Measurements from ENCODE around the gene PTGIS. TPM values are rescaled to one million over a fixed set of nuclear protein-coding genes. Genes with fewer than 3 reads are reported as not detected.

The PTGIS gene
- total RNA-seq, 2 donors from 2014 or later = 4.5 to 13.0 TPM

DNA sequence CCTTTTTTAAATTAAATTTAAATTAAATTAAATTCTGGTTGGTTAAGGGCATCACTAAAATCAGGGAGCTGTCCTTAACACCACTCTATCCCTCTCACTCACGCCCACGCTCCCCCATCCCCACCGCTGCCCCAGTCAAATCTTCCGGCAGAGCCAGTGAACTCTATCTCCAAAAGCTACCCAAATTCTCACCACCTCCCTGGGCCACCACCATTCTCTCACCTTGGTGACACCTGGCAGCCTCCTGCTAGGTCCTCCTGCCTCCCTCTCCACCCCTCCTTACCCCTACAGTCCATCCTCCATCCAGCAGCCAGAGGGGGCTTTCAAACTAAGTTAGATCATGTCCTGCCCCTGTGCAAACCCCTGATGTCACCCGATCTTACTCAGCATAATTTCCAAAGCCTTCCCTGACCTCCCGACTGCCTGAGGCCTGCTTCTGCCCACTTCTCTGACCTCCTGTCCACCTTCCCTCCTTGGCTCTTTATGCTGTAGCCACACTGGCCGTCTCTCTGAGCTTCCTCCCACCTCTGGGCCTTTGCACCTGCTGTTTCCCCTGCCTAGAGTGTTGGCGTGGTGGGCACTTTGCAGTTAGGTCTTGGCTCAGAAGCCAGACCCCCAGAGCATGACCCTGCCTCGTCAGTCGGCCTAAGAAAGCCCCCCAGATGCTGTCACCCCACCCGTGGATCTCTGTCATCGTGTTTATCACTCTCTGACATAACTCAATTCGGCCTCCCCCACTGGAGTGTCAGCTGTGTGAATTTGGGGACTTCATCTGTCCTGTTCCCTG is 24.7 kb downstream of the PTGIS start:
- no peak for DNase-seq
- ATAC-seq = no peak
- intact Hi-C loops (cut with DNase I, micrococcal nuclease) = loop anchor here (5.0 to 10.0 kb wide), 2 partner anchors 62 to 64 kb away; no protein-coding TSS in a partner anchor

DNA sequence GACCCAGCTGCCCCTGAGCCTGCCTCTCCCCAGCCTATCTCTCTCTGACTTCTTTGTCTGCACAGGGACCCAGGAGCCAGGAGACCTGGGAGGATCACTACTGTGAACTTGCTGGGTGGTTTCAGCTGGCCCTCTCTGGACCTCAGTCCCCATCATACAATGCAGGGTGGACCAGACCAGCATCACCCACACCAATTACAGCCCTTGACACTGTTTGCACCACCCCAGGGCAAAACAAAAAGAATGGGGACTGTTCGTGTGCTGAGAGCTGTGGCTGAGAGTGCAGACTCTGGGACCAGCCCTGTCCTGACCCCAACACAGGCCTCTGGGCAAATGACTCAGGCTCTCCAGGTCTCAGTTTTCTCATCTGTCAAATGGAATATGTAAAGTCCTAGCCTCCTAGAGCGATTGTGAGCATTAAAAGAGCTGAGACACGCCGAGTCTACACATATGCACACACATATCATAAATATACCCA is 25.4 kb downstream of the PTGIS start:
- intact Hi-C loops (cut with DNase I, micrococcal nuclease) = loop anchor here (5.0 to 10.0 kb wide), 2 partner anchors 62 to 65 kb away; no protein-coding TSS in a partner anchor
- DNase-seq (no peak), ATAC-seq (no peak)

DNA sequence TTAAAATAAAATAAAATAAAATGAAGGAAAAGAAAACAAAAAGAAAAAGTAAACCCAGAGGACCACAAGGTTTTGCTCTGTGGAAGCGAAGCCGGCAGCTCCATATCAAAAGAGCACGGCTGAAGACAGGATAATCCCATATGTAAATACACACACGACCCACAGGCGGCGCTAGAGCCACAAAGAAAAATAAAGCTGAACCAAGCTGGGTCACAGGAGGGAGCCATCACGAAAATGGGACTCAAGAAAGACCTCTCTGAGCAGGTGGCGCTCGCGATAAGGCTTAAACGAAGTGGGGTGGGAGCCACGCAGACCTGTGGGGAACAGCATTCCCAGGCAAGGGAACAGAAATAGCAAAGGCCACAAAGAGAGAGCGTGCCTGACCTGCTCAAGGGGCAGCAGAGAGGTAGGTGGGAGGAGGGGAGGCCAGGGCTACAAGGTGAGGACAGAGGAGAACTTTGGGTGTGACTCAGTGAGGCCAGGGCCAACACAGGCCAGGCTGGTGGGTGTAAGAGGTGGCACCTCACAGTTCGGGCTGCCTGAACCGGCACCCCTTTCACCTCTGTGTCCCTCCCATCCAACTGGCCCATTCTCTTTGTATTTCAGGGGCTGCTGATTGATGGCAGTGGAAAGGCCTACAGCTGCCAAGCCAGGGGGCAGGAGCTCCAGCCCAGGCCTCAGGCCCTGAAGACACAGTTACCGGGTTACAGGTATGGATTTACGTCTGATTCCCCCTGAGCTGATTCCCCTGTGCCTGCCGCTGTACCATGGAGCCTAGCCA is 26.0 kb downstream of the PTGIS start:
- ATAC-seq (peak; percentile 85), DNase-seq (peak; percentile 39 to 63)
- intact Hi-C loops (cut with DNase I, micrococcal nuclease) = loop anchor here (5.0 to 10.0 kb wide), 2 partner anchors 63 to 65 kb away; no protein-coding TSS in a partner anchor

DNA sequence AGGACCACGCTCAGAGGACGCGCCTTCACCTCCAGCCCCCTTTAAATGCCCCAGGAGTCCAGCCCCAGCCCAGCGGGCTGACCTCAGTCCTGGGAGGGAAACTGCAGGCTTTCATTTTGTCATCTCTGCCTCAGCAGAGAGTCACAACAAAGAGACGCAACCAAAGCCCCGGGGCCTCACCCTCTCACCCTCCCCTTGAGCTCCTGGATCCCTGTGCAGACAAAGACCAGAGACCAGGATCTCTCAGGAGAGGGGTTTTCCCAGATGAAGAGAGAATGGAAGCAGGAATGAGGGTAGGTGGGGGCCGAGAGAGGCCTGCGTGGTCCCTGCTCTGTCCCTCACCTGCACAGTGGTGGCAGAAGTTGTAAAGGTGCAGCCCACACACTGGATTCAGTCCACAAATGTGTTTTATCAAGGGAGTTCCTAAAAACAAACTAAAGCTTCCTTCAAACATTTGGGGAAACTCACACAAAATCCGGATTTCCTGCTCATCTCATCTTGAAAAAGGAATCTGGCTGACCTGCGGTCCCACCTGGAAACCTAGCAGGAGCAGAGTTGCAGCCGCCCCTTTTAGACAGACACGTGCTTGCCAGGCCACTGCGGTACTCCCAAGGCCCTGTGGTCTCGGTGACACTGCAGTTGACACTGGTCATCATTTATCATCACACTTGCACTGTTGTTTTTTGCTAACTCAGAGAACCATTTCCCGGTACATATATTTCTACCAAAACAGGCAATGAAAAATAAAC is 27.1 kb downstream of the PTGIS start:
- no peak for ATAC-seq
- no peak for DNase-seq
- intact Hi-C loops (cut with DNase I, micrococcal nuclease) = loop anchor here (5.0 to 10.0 kb wide), 2 partner anchors 64 to 66 kb away; no protein-coding TSS in a partner anchor

DNA sequence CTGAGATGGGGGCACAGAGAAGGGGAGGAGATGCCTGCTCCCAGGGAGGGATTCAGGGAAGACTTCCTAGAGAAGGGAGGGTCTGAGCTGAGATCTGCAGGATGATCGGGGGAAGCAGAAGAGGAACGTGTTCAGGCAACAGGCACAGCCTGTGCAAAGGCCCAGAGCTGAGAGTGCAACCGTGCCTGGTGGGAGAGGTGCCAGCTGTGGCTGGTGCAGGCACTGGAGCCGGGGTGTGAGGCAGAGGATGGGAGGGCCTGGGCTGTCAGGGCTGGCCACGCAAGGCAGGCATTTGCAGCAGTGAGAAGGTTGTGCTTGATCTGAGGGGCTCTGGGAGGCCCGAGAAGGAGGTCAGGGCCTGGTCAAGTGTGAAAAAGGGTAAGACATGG is 27.7 kb downstream of the PTGIS start:
- DNase-seq (no peak), ATAC-seq (no peak)
- intact Hi-C loops (cut with DNase I, micrococcal nuclease) = loop anchor here (5.0 to 10.0 kb wide), 2 partner anchors 65 to 67 kb away; no protein-coding TSS in a partner anchor

DNA sequence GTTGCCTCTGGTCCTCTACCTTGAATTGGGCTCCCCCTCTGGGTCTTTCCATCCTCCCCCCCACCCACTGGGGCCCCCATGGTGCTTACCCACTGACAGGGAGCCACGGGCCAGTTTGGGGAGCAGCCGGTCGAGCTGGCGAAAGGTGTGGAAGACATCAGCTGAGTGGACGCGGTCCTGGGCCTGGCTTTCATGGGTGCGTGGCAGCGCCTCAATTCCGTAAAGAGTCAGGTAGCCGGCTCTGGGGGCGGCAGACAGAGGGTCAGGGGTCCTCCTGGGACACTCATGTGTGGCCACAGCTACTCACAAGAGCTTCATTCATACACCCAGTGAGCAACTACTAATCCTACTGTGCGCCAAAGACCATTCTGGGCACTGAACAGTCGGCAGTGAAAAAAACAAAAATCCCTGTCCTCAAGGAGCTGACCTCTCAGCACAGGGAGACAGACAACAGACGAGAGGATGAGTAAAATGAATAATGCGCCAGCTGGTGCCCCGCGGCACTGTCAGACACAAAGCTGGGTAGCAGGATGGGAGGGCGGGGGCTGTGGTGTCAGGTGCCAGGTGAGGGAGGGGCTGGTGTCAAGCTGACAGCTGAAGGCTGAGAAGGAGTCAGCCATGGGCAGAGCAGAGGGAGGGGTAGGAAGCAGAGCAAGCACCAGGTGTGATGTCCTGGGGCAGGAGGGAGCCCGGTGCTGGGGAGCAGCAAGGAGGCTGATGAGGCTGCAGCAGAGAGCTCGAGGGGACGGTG is 28.3 kb downstream of the PTGIS start:
- DNase-seq (no peak), ATAC-seq (no peak)
- intact Hi-C loops (cut with DNase I, micrococcal nuclease) = loop anchor here (5.0 to 10.0 kb wide), 2 partner anchors 65 to 68 kb away; no protein-coding TSS in a partner anchor

DNA sequence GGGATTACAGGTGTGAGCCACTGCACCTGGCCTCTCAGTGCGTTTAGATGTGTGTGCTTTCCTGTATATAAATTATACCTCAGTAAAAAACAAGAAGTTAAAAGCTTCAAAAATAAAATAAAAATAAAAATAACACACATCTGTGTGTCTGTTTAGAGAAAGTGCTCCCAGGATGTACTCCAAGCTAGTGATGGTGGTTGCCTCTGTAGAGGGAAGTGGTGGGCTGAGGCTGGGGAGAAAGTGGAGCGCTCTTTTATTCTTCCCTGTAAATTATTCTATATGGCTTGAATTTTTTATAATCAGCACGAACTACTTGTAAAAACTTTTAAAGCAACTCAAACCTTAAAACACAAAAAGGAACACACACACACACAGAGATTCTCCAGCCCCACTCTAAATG is 29.0 kb downstream of the PTGIS start:
- DNase-seq = no peak
- no peak for ATAC-seq
- intact Hi-C loops (cut with DNase I, micrococcal nuclease) = no loop called here

DNA sequence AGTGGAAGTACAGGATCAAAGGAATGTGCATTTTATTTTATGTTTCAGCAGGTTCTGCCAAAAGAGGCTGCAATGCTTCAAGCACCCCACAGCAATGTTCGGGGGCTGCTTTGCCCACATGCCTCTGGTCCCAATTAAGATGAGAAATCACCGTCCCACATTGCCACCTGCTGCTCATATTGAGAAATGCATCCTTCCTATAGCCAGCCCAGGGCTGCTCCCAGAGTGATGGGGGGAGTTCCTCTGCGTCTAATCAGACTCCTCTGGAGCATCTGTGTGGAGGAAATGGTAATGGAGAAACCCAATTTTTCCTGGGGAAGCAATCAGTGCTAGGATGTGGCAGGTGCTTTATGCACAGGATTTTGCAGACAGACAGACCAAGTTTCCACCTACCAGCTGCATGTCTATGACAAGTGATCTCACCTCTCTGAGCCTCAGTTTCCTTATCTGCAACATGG is 33.7 kb downstream of the PTGIS start:
- DNase-seq (peak in 1 of 2 donors; percentile 58), ATAC-seq (peak; percentile 64)
- intact Hi-C loops (cut with DNase I, micrococcal nuclease) = loop anchor here in 1 of 2 donors (2.0 kb wide), 1 partner anchor 199 kb away; no protein-coding TSS in a partner anchor

DNA sequence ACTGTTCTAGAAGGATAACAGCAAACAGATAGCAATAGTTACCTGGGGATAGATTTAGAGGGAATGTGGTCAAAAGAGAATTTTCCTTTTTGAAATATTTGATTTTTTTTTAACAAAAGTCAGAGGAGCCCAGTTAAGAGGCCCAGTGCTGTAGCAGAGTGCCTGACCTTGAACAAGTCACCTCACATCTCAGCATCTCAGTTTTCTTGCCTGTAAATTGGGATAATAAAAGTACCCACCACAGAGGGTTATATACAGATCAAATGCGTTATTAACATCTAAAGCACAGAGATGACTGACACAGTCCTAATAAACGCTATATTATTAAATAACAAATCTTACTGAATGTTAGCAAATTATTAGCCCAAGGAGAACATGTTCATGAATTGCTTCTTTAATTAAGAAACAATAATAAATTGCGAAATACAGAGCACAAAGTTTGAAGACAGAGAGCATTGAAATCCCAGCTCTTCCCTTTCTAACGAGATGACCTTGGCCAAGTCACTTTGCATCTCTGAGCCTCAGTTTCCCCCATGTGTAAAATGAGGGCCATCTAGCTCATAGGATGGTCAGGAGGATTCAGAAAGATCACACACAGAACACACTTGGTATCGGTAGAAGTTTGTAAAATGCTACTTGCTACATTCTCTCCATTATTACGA is 35.5 kb downstream of the PTGIS start:
- ATAC-seq (no peak), DNase-seq (no peak)
- intact Hi-C loops (cut with DNase I, micrococcal nuclease) = no loop called here

DNA sequence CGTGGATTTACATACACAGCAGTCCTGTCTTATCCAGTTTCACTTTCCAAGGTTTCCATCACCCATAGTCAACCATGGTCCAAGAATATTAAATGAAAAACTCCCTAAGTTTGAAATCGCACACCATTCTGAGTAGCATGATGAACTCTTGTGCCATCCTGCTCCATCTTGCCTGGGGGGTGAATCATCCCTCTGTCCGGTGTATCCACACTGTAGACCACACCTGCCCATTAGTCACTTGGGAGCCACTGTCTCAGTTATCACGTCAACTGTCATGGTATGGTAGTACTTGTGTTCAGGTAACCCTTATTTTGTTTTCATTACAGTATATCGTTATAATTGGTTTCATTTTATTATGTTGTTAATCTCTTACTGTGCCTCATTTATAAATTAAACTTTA is 38.5 kb downstream of the PTGIS start:
- DNase-seq (no peak), ATAC-seq (no peak)
- intact Hi-C loops (cut with DNase I, micrococcal nuclease) = no loop called here

DNA sequence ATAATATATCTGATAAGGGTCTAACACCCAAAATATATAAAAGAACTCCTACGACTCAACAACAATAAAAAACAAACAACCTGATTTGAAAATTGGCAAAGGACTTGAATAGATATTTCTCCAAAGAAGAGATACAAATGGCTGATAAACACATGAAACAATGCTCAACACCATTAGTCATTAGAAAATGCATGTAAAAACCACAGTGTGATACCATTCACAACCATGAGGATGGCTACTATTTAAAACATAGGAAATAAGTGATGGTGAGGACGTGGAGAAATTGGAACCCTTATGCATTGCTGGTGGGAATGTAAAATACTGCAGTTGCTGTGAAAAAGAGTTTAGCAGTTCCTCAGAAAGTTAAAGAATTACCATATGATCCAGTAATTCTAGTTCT is 41.4 kb downstream of the PTGIS start:
- DNase-seq = no peak
- intact Hi-C loops (cut with DNase I, micrococcal nuclease) = no loop called here
- no peak for ATAC-seq

DNA sequence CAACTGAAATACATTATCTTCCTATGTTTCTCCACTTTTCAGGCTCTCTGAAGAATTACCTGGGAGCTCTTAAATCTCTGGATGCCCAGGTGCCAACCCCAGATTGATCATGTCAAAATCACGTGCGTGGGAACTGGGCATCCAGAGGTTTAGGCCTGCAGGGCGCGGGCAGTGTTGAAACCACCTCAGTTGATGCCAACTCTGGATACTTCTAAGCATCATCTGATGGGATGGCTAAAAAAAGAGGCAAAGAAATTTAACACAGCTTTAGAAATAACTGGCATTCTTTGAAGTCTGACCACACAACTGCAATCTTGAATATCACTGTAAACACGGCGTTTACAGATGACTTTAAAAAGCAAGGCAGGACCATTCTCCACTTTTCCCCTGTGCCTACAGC is 41.9 kb downstream of the PTGIS start:
- no peak for ATAC-seq

DNA sequence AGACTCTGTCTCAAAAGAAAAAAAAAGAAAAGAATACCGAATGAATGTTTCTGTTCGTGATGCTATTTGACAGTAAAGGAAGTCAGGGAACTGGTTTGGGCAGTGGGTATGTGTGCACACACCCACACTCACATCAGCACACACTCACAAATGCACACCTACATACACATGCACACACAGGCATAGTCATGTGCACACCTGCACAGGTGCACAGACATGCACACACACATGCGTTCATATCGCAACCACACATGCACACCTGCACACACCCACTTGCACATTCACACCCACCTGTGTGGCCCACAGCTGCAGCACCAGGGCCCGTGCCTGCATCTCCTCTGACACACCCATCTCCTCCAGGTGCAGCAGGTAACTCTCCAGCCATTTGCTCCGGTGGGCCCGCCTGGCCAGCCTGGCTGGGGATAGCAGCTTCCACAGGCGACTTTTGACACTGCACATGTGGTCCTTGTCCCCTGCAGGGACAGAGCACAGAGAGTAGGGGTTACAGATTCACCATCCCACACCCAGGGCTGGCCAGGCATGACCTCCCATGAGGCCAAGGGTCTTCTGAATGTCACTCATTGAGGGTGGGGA is 44.1 kb downstream of the PTGIS start:
- DNase-seq = no peak
- no peak for ATAC-seq

More for the DNA sequence above, 41.9 kb downstream of the PTGIS start:
- intact Hi-C loops (cut with DNase I, micrococcal nuclease) = no loop called here
- DNase-seq = no peak

DNA sequence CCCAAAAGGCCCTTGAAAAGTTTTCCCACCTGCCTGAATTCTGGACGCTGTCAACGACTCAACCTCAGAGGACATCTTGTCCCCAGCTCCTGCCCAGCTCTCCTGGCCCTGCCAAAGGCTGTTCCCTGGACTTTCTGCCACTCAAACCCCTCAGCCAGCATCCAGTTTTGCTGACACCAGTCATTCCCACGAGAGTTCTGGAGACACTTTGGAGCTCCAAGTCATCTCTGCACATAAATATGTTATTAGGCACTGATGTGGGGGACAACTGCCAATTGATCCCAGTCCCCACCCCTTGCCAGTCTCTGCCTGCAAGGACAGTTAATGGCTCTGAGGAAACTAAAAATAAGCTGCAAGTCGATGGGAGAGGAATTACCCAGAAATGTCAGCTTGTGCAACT is 46.6 kb downstream of the PTGIS start:
- intact Hi-C loops (cut with DNase I, micrococcal nuclease) = no loop called here
- DNase-seq (no peak), ATAC-seq (no peak)

More for the DNA sequence above, 44.1 kb downstream of the PTGIS start:
- intact Hi-C loops (cut with DNase I, micrococcal nuclease) = no loop called here

DNA sequence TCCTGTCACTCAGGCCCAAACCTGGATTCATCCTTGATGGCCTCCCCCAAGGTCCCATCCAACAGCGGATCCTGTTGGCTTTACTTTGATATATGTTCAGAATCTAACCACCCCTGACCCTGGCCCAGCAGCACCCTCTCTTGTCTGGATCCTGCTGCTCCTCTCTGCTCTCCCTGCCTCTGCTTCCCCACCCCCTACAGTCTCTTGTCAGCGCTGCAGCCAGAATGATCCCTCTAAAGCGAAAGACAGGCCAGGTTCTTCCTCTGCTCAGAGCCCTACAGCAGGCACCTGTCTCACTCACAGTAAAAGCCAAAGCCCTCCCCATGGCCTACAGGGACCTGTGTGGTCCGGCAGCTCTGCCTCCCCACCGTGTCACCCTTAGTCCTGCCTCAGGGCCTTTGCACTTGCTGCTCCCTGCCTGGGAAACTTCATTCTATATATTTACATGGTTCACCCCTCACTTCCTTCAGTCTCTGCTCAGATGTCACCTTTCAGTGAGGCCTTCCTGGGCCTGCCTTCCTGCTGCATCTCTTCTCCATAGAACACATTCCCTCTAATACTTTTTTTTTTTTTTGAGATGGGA is 48.1 kb downstream of the PTGIS start:
- intact Hi-C loops (cut with DNase I, micrococcal nuclease) = no loop called here
- no peak for DNase-seq
- no peak for ATAC-seq

DNA sequence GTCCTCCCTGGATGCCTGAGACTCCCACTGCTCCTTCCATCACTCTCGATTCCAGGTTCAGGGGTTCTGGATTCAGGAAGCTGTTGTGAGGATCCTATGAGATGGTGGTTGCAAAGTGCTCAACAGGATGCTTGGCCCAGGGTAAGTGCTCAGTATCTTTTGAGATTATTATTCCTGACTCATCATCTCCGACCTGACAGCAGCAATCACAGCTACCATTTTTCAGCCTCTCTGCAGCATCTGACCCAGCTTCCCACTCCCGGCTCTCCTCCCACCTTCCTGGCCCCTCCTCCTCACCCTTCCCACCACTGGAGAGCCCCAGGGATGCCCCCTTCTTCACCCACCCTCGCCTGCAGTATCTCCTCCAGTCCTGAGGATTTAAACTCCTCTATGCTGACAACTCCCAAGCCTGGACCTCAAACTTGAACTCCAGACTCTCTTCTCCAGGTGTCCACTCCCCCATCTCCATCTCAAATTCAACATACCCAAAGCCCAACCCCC is 48.7 kb downstream of the PTGIS start:
- intact Hi-C loops (cut with DNase I, micrococcal nuclease) = no loop called here
- DNase-seq (no peak), ATAC-seq (no peak)

DNA sequence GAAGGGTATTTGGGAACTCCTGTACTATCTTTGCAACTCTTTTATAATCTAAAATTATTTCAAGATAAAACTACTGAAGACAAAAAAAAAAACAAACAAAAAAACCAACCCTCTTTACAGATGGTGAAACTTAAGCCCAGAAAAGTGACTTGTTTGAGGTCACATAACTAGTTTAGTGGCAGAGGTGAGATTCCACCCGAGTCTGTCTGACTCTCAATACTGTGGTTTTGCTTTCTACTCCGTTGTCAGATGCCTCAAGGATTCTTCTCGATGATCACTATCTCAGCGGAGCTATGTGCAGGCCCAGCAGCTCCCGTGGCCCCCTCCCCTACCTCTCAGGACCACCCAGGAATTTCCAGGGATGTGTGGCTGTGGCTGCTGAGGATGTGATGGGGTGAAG is 49.4 kb downstream of the PTGIS start:
- ATAC-seq (no peak), DNase-seq (no peak)
- intact Hi-C loops (cut with DNase I, micrococcal nuclease) = no loop called here
